Stimulated activated naive B cell treated with anti-CD40 and anti-IgM and Interleukin-4, amounts not matched to agents 10 μg/mL and 1 μg/mL and 100 μg/mL, for 72 hours (primary cell): Measurements from ENCODE around the gene CBY3.
A peak's percentile ranks its signal among the peaks of the same experiment; 100 is the strongest.
"Not testable (repeated sequence)": the region's sequence is repeated elsewhere in the genome, so short reads cannot be mapped to it uniquely, and the experiment has no call there.

Experiments used
- ATAC-seq, 2 donors: fragments of 150-1000 bp; cut with Tn5 transposase; replicated peaks; 2 replicates each; pipeline ENCODE4 v1.10.0; 2021; ENCODE audit warnings: moderate library complexity in 1 of 2
- DNase-seq: peaks from one replicate; pipeline ENCODE4 v3.0.0; 2021
- H3K27ac Mint-ChIP-seq: one replicate; pipeline ENCODE4 v1.8.0; 2022; ENCODE audit warnings: mild to moderate bottlenecking, mixed read lengths
- H3K27me3 Mint-ChIP-seq, 2 donors: one replicate each; pipeline ENCODE4 v1.8.0; 2022; ENCODE audit warnings: mixed read lengths in 2 of 2
- H3K36me3 Mint-ChIP-seq, 2 donors: one replicate each; pipeline ENCODE4 v1.8.0; 2022; ENCODE audit warnings: mixed read lengths in 2 of 2, mild to moderate bottlenecking in 1 of 2
- H3K4me1 Mint-ChIP-seq, 2 donors: one replicate each; pipeline ENCODE4 v1.8.0; 2022; ENCODE audit warnings: mixed read lengths in 2 of 2, mild to moderate bottlenecking in 1 of 2
- H3K4me3 Mint-ChIP-seq, 2 donors: one replicate each; pipeline ENCODE4 v1.8.0; 2022; ENCODE audit warnings: mild to moderate bottlenecking in 2 of 2, mixed read lengths in 2 of 2, moderate library complexity in 1 of 2
- H3K9me3 Mint-ChIP-seq, 2 donors: one replicate each; pipeline ENCODE4 v1.8.0; 2022; ENCODE audit warnings: mixed read lengths in 2 of 2, mild to moderate bottlenecking in 1 of 2

Gene CBY3

DNA sequence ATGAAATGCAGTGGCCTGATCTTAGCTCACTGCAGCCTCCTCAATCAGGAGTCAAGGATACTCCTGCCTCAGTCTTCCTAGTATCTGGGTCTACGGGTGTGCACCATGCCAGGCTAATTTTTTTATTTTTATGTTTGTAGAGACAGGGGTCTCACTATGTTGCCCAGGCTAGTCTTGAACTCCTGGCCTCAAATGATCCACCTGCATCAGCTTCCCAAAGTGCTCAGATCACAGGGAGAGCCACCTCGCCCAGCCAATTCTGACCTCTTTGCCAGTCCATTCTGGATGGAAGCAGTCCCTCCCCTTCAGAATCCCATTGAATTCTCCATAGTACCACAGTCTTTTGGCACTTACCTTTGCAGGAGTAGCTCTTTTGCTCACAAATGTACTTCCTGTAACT is 16.3 kb upstream of the CBY3 start:
- ATAC-seq (no peak), DNase-seq (no peak)
- H3K36me3 Mint-ChIP-seq = peaks cover 2 to 15% of the 10 kb centered on the region in 2 donors
- H3K27ac Mint-ChIP-seq = no peak overlapping the region
- peak overlapping the region in 1 of 2 donors; percentile 97 for H3K4me3 Mint-ChIP-seq
- H3K9me3 Mint-ChIP-seq = no peaks in the 10 kb centered on the region
- H3K27me3 Mint-ChIP-seq = no peaks in the 10 kb centered on the region
- peaks cover 13 to 33% of the 10 kb centered on the region in 2 donors for H3K4me1 Mint-ChIP-seq

- Mint-ChIP-seq H3K4me1 (peaks cover 13 to 29% of the 10 kb centered on the region in 2 donors), H3K4me3 (no peak overlapping the region), H3K36me3 (peaks cover 2 to 13% of the 10 kb centered on the region in 2 donors), H3K27me3 (no peaks in the 10 kb centered on the region), H3K27ac (no peak overlapping the region), H3K9me3 (no peaks in the 10 kb centered on the region)
- no peak for DNase-seq
- ATAC-seq = no peak
Measured at GRCh38 chr5:179696603-179697002, 15.8 kb upstream of the CBY3 start.

GRCh38 chr5:179694561-179694960 is 13.7 kb upstream of the CBY3 start:
- Mint-ChIP-seq H3K36me3 (peaks cover 0 to 4% of the 10 kb centered on the region in 2 donors), H3K27me3 (no peaks in the 10 kb centered on the region), H3K9me3 (no peaks in the 10 kb centered on the region), H3K27ac (no peak overlapping the region), H3K4me1 (peaks cover 6 to 19% of the 10 kb centered on the region in 2 donors), H3K4me3 (no peak overlapping the region)
- DNase-seq (no peak), ATAC-seq (no peak)

- not testable (repeated sequence) for DNase-seq, ATAC-seq, H3K9me3 Mint-ChIP-seq, H3K27me3 Mint-ChIP-seq, H3K27ac Mint-ChIP-seq, H3K4me1 Mint-ChIP-seq, H3K36me3 Mint-ChIP-seq, H3K4me3 Mint-ChIP-seq
Measured at GRCh38 chr5:179689212-179689611, 8.4 kb upstream of the CBY3 start.

DNA sequence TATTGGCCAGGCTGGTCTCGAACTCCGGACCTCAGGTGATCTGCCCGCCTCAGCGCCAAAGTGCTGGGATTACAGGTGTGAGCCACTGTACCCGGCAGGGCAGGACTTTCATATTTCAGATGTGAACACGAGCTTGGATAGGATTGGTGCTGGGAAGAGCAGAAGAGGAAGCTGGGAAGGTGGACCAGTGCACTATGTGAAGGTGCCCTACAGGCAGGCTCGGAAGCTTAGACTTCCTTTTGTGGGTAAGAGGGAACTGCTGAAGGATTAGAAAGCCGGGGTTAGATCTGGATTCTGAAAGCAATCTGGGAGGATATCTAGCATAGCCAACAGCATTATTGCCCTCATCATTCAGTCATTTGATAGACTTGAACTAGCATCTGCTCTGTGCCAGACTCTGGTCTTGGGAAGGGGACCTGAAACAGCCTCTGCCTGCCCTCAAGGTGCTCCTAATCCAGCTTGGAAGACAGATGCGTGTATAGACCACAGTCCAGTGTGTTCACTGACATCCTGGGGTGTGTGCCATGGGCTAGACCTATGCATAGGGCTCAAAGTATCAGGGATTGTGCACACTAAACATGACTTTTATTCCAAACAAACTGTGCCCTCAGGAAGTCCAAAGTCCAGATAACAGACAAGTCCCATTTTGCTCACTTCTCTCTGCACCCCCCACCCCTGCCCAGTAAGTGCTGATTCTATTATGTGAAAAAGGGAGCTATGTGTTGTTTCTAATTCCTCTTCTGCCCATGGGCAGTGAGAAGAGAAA is 637 bp downstream of the CBY3 start:
- peak overlapping the region; percentile 26 to 60 for H3K4me3 Mint-ChIP-seq
- peaks cover 3 to 5% of the 10 kb centered on the region in 2 donors for H3K9me3 Mint-ChIP-seq
- ATAC-seq (no peak), DNase-seq (no peak)
- H3K4me1 Mint-ChIP-seq = peaks cover 37 to 61% of the 10 kb centered on the region in 2 donors
- H3K27me3 Mint-ChIP-seq = no peaks in the 10 kb centered on the region
- H3K36me3 Mint-ChIP-seq = peaks cover 17 to 35% of the 10 kb centered on the region in 2 donors
- no peak overlapping the region for H3K27ac Mint-ChIP-seq

DNA sequence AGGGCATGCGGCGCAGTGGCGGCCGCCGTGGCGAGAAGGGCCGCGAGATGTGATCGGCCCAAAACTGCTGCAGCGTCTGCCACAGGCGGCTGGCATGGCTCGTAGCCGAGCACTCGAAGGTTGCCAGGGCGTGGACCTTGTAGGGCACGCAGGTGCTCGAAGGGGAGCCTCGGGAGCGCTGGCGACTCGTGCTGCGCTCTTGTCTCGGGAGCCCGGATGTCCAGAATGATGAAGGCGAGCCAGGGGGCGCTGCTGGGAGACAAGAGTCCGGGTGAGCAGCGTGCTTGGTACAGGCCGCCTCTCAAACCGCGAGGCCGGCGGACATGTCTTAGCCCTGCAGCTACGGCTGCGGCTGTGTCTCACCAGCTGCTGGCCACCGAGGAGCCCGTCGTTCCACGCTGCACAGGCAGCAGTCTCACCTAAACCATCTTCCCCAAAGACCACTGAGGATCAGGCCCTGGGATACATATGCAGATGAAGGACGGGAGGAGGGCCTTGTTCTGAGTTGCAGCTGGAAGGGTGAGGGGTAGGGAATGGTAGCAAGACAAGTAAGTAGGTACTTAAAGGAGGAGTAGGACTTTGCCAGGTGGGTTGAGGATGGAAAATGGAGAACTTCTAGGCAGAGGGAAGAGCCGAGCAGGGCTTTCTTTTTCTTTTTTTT is 1.7 kb downstream of the CBY3 start:
- peak; percentile 40 for DNase-seq
- Mint-ChIP-seq H3K36me3 (peaks cover 24 to 39% of the 10 kb centered on the region in 2 donors), H3K9me3 (peaks cover 3 to 7% of the 10 kb centered on the region in 2 donors), H3K27me3 (no peaks in the 10 kb centered on the region), H3K4me3 (peak overlapping the region; percentile 95 to 96), H3K4me1 (peaks cover 42 to 65% of the 10 kb centered on the region in 2 donors), H3K27ac (peak overlapping the region; percentile 95)
- peak; percentile 21 to 23 for ATAC-seq

DNA sequence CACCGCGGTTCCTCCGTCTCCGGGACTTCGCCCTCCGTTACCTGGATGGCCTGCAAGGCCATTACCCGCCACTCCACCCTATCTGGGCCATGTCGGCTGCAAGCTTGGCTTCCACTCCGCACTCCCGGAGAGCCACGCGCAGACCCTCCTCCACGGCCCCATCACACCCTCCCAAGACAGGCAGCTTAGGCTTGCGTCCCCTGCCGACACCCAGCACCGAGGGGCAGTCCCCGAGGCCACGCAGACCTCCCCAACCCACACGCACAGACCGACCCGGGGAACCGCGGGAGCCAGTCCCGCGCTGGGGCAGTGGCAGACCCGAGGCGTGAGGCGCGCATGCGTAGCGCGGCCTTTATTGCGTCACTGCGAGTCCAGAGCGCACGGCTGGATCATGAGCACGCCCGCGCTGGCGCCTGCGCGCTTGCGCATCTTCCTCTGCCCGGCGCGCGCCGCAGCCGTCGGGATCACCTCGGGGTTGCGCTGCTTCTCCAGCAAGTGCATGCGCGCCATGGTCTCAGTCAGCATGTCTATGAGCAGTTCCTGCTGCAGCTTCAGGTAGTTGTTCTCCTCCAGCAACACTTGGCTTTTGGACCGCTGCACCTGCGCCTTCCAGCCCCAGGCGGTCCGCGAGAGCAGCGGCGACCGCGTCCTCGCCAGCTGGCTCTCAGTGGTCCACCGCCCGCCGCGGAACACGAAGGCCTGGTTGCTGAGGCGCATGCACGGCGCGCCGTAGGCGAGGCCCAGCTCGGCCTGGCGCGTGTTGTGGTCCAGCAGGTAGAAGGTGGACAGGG is 2.4 kb downstream of the CBY3 start:
- DNase-seq = peak; percentile 92
- peaks cover 42 to 65% of the 10 kb centered on the region in 2 donors for H3K4me1 Mint-ChIP-seq
- H3K4me3 Mint-ChIP-seq = peak overlapping the region; percentile 95 to 96
- peaks cover 24 to 39% of the 10 kb centered on the region in 2 donors for H3K36me3 Mint-ChIP-seq
- H3K27me3 Mint-ChIP-seq = no peaks in the 10 kb centered on the region
- peaks cover 3 to 7% of the 10 kb centered on the region in 2 donors for H3K9me3 Mint-ChIP-seq
- peak; percentile 92 to 95 for ATAC-seq
- H3K27ac Mint-ChIP-seq = peak overlapping the region; percentile 95

GRCh38 chr5:179668391-179668790 is 12.4 kb downstream of the CBY3 start:
- no peaks in the 10 kb centered on the region for H3K9me3 Mint-ChIP-seq
- no peak overlapping the region for H3K27ac Mint-ChIP-seq
- ATAC-seq = no peak
- H3K4me1 Mint-ChIP-seq = no peaks in the 10 kb centered on the region
- no peak overlapping the region for H3K4me3 Mint-ChIP-seq
- peaks cover 2 to 19% of the 10 kb centered on the region in 2 donors for H3K36me3 Mint-ChIP-seq
- no peak for DNase-seq
- no peaks in the 10 kb centered on the region for H3K27me3 Mint-ChIP-seq

DNA sequence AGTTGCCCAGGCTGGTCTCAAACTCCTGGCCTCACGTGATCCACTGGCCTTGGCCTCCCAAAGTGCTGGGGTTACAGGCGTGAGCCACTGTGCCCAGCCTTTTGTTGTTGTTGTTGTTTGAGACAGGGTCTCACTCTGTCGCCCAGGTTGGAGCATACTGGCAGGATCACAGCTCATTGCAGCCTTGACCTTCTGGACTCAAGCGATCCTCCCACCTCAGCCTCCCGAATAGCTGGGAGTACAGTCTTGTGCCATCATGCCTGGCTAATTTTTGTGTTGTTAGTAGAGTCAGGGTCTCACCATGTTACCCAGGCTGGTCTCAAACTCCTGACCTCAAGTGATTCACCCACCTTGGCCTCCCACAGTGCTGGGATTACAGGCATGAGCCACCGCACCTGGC is 19.2 kb downstream of the CBY3 start:
- H3K27ac Mint-ChIP-seq, ATAC-seq, DNase-seq, H3K4me1 Mint-ChIP-seq, H3K4me3 Mint-ChIP-seq, H3K9me3 Mint-ChIP-seq, H3K27me3 Mint-ChIP-seq: not testable (repeated sequence)
- peaks cover 2 to 11% of the 10 kb centered on the region in 2 donors for H3K36me3 Mint-ChIP-seq

- not testable (repeated sequence) for H3K9me3 Mint-ChIP-seq, H3K27ac Mint-ChIP-seq, H3K27me3 Mint-ChIP-seq, DNase-seq, H3K4me1 Mint-ChIP-seq, H3K36me3 Mint-ChIP-seq
- ATAC-seq = peak; percentile 77 to 78
- peak overlapping the region; percentile 80 to 85 for H3K4me3 Mint-ChIP-seq
Measured at GRCh38 chr5:179658179-179658856, 22.5 kb downstream of the CBY3 start.

- H3K36me3 Mint-ChIP-seq, H3K27me3 Mint-ChIP-seq, H3K27ac Mint-ChIP-seq, DNase-seq, H3K9me3 Mint-ChIP-seq, H3K4me1 Mint-ChIP-seq: not testable (repeated sequence)
- peak overlapping the region; percentile 43 to 44 for H3K4me3 Mint-ChIP-seq
- ATAC-seq = peak; percentile 91 to 95
Measured at GRCh38 chr5:179657302-179658178, 23.3 kb downstream of the CBY3 start.

GRCh38 chr5:179653135-179653534 is 27.7 kb downstream of the CBY3 start:
- not testable (repeated sequence) for DNase-seq, H3K9me3 Mint-ChIP-seq, H3K27me3 Mint-ChIP-seq, H3K4me3 Mint-ChIP-seq, ATAC-seq, H3K36me3 Mint-ChIP-seq, H3K4me1 Mint-ChIP-seq, H3K27ac Mint-ChIP-seq

GRCh38 chr5:179650245-179650644 is 30.6 kb downstream of the CBY3 start:
- not testable (repeated sequence) for H3K4me3 Mint-ChIP-seq, H3K27ac Mint-ChIP-seq, H3K9me3 Mint-ChIP-seq, H3K27me3 Mint-ChIP-seq, H3K4me1 Mint-ChIP-seq, ATAC-seq, DNase-seq, H3K36me3 Mint-ChIP-seq
